ENCODE measurements around the gene CDKAL1. TPM values are rescaled to one million over a fixed set of nuclear protein-coding genes. Genes with fewer than 3 reads are reported as not detected.

Gene CDKAL1
- total and polyA plus RNA-seq, 9 of the 15 experiments (the other 6 are each of a cell fraction or from before 2014, with no cell fraction given): 11.2 to 36.3 (median 20.1) TPM

GRCh38 chr6:21027507-21027906, 493.2 kb downstream of the CDKAL1 start:
- no peak overlapping the region for H3K4me3 ChIP-seq
- ChIA-PET CTCF (ENCODE audit: low intra/inter-chr PET ratio) (no interaction called here), POLR2A (no interaction called here)
- H3K36me3 ChIP-seq (ENCODE audit: control insufficient read depth, insufficient read depth, low read length): no peaks in the 10 kb centered on the region
- in situ Hi-C loops (cut with MboI) (no loop called here), intact Hi-C loops (cut with micrococcal nuclease) (no loop called here)
- WGBS (ENCODE audit: insufficient coverage, low coverage, missing lambda C conversion rate): 50% methylated on average over 2 of the region's 2 CpGs
- H2AFZ ChIP-seq (ENCODE audit: low read depth, low read length): no peak overlapping the region
- no peak overlapping the region for H3K9ac ChIP-seq (ENCODE audit: insufficient read depth in 1 of 2, low read depth in 2 of 2, low read length in 2 of 2)
- no peaks in the 10 kb centered on the region for H3K79me2 ChIP-seq (ENCODE audit: control insufficient read depth, insufficient read depth, low read length)
- H3K27ac ChIP-seq (ENCODE audit: extremely low read depth, low read depth, low read length): no peak overlapping the region
- DNase-seq (ENCODE audit: extremely low read depth in 1 of 4, low spot score in 3 of 4) (no peak), FAIRE-seq (no peak), ATAC-seq (no peak)
- no peaks in the 10 kb centered on the region for H4K20me1 ChIP-seq (replicated peaks; ENCODE audit: control insufficient read depth, insufficient read depth, low read length)
- no peaks in the 10 kb centered on the region for H3K9me3 ChIP-seq (replicated peaks; ENCODE audit: control insufficient read depth, insufficient read depth, low read depth, low read length)
- no peaks in the 10 kb centered on the region for H3K4me1 ChIP-seq (replicated peaks in 1 of 2; ENCODE audit: control insufficient read depth in 2 of 2, insufficient read depth in 2 of 2, low read length in 2 of 2)
- H3K4me2 ChIP-seq (ENCODE audit: insufficient read depth, low read length): no peak overlapping the region
- no TSS peak for BruUV-seq (replicated peaks)
- no peaks in the 10 kb centered on the region for H3K9me1 ChIP-seq (ENCODE audit: control insufficient read depth, insufficient read depth, low read length)
- no peaks in the 10 kb centered on the region for H3K27me3 ChIP-seq (ENCODE audit: control insufficient read depth in 2 of 2, insufficient read depth in 2 of 2, low read length in 2 of 2)
- TF ChIP-seq FOXP4 (CRISPR knock-in tag; IDR thresholded peaks at IDR 0.05; ENCODE audit: borderline replicate concordance) (no peak), STAG1 (CRISPR knock-in tag; IDR thresholded peaks at IDR 0.05; ENCODE audit: borderline replicate concordance) (no peak), GATAD2A (IDR thresholded peaks at IDR 0.05) (no peak), VEZF1 (CRISPR knock-in tag; IDR thresholded peaks at IDR 0.05) (no peak), ZNF551 (CRISPR knock-in tag; IDR thresholded peaks at IDR 0.05) (no peak), SNIP1 (IDR thresholded peaks at IDR 0.05; ENCODE audit: low read depth) (no peak), SRSF1 (IDR thresholded peaks at IDR 0.05; ENCODE audit: low read depth, low read length) (no peak), ZNF175 (CRISPR knock-in tag; IDR thresholded peaks at IDR 0.05; ENCODE audit: low read depth) (no peak), GMEB1 (CRISPR knock-in tag; IDR thresholded peaks at IDR 0.05) (no peak), ZNF3 (CRISPR knock-in tag; IDR thresholded peaks at IDR 0.05) (no peak), ZNF398 (CRISPR knock-in tag; IDR thresholded peaks at IDR 0.05) (no peak), ATF1 (CRISPR knock-in tag; IDR thresholded peaks at IDR 0.05) (no peak), ATF1 (tag; IDR thresholded peaks at IDR 0.05) (no peak), ZFP30 (CRISPR knock-in tag; IDR thresholded peaks at IDR 0.05; ENCODE audit: borderline replicate concordance) (no peak), KHSRP (IDR thresholded peaks at IDR 0.05) (no peak), CCAR2 (IDR thresholded peaks at IDR 0.05; ENCODE audit: low read depth, low read length) (no peak), NRF1 (conservative IDR thresholded peaks at IDR 0.05 in 1 of 2, IDR thresholded peaks at IDR 0.05 in 1 of 2) (no peak)

All from K562 (cell line).